Colon (tissue), 2 donors: ENCODE measurements around the gene LRRC15.

Source experiments
- FAIRE-seq: peaks from 2 replicates; lab custom pipeline; 2012; peaks lifted over from hg19 to GRCh38; lab: Jason Lieb, UNC
- donor health status: control.
- donor health status: control.

Gene LRRC15

DNA sequence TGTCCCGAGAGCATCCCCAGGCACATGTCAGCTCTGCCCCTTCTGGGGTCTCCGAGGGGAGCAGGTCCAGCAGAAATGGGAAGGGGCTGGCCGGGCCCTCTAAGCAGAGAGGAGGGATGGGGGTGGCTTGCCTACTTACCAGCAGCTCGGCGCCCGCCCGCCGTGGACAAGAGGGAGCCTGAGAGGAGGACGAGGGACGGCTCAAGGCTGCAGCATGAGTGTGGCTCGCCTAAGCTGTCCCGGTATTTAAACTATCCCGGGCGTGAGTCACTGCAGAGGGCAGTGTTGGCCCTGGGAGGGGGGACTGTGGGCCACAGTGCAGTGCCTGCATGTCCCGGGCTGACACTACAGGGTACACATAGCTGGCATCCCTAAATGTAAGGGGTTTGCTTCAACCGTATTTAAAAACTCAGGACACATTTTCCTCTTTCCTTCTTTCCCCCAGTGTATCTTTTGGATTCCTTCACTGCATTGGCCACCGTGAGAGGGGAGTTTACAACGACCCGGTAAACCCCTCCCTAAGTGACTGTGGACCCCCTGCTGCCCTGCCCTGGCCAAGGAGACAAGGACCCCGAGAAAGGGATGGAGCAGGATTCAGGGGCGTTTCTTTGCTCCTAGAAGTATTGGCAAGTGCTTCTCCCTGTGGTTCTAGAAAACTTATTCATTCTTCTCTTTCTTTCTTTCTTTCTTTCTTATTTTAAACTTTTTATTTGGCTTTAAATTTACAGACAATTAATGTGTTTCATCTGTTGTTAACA is at the start of gene LRRC15:
Gene LRRC15 (minus strand): TSS at position 222 of the 758 bp plus-strand sequence. CDS start 8,700 bp downstream, outside the sequence.
- no peak for FAIRE-seq

DNA sequence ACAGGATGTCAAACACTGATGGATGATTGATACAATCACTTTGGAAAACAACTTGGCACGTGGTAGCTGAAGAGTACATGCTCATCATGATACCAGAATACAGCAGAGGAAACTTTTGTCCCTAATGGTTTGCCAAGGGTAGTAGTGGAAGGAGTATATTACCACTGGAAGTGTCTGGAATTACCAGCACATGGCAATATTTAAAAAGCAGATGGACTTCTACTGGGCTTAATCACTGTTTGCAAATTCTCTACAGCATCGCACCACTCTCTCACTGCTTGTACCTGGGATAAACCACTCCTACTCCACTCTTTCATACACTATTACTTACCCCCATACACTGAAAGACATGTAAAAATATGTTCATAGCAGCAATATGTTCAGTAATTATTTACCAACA is 49.1 kb upstream of the LRRC15 start:
- no peak for FAIRE-seq

- no peak for FAIRE-seq
These were observed 37.9 kb upstream of the LRRC15 start for GRCh38 chr3:194407423-194407822.

DNA sequence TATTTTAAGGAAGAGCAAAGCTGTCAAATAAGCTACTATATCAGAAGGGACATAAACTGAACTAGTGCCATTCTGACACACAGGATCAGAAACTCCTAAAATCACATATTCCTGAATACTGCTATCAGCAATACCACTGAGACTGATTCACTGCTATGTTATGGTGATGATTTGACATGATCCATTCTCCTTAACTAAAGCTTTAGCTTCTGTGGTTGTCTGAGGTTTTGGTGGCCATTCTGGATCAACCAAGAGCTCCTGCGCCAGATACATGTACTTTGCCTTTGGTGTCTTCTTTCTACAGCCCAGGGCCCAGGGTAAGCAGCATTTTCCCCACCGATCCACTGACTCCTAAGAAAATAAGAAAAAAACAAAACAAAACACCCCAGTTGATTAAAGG is 36.2 kb upstream of the LRRC15 start:
- no peak for FAIRE-seq

GRCh38 chr3:194404365-194405140 is 35.0 kb upstream of the LRRC15 start:
- peak; percentile 74 for FAIRE-seq

DNA sequence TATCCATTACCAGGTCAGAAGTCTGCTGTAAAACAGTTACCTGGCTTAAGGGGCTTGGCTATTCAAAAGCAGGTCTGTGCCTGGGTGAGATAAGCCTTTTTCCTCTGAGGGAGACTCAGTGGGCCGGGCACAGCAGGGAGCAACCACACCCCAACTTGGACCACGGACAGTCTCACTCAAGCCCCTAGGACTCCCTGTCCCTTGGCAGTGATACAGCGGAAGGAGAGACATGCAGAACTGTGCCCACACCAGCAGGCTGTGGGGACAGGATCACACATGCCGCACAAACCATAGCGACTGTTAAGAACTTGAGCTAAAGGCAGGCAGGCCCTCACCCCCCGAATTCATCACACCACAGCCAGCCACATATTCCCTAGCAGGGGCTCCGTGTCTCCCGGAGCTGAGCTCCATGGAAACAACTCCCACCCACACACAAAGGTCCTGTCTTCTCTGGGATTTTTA is 32.4 kb upstream of the LRRC15 start:
- FAIRE-seq, result no peak

DNA sequence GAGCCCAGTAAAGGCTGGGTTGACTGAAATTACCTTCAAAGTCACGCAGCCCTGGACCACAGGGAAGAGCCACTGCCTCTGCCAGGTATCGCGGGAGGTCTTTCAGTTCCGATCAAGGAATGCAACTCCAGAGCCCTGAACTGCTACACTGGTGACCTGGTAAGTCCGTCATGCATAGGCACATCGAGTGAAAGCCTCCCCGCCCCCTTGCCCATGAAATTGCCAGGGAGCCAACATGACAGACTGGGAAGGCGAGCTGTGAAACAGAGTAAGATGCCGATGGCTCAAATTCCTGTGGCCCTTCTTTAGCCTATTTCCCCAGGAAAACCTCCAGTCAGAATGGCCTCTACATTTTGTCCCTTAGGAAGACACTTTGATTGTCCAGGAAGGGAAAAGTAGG is 31.8 kb upstream of the LRRC15 start:
- no peak for FAIRE-seq

GRCh38 chr3:194399874-194400411 is 30.4 kb upstream of the LRRC15 start:
- no peak for FAIRE-seq

DNA sequence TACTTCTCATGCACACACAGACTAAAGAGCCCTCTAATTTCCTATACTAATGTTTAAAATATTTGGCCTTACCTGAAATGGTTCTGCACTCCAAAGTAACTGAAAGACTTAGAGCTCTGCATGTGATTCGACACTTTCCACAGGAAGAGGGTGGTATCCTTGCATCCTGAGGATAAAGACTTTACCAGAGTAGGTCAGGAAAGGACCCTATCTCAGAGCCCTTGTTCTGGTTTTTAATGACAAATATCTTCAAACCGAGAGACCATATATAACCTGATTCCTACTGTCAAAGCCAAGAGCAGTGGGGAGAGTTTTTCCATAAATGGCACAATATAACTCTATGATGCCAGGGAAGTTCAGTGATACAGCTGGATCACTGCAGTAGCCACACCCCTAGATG is 29.6 kb upstream of the LRRC15 start, which contains the start of gene GP5:
Gene GP5 (minus strand): TSS at position 101 of the 400 bp plus-strand sequence. CDS start 984 bp downstream, outside the sequence.
- no peak for FAIRE-seq

- FAIRE-seq, result no peak
These were observed 28.3 kb upstream of the LRRC15 start for GRCh38 chr3:194397757-194398312.

DNA sequence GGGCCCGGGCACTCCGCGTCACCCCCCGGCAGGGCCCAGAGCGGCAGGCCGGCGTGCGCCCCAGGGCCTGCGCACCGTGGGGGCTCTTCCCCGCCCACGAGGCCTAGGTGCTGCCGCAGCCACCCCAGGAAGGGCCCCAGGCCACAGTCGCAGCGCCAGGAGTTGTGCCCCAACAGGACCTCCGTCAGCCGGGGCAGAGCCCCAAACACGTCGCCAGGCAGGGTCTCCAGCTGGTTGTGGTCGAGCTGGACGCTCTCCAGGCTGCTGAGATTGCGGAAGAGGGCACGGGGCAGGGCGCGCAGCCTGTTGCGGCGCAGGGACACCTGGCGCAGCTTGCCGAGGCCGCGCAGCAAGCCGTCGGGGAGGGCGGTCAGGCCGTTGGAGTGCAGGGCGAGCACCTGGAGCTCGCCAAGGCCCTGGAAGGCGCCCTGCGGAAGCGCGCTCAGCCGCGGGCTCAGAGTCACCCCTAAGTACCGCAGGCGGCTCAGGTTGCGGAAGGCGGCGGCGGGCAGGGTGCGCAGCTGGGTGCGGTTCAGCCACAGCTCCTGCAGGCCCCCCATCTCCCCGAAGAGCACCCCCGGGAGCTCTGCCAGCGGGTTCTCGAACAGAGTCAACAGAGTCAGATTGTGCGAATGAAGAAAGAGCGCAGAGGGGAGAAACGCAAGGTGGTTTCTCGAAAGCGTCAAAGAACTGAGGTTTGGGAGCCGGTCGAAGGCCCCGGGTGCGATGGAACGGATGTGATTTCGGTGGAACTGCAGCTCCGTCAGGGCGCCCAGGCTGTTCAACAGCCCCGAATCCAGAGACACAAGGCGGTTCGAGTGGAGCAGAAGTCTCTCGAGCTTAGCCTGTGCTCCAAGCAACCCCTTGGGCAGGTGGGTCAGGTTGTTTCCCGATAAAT is 27.6 kb upstream of the LRRC15 start:
- no peak for FAIRE-seq

- FAIRE-seq, result no peak
These were observed 27.0 kb upstream of the LRRC15 start for GRCh38 chr3:194396539-194396858.

- no peak for FAIRE-seq
These were observed 26.4 kb upstream of the LRRC15 start for GRCh38 chr3:194395778-194396538.

GRCh38 chr3:194395212-194395611 is 25.7 kb upstream of the LRRC15 start:
- FAIRE-seq, result peak; percentile 43

GRCh38 chr3:194392576-194392975 is 23.0 kb upstream of the LRRC15 start:
- no peak for FAIRE-seq

GRCh38 chr3:194390835-194391234 is 21.3 kb upstream of the LRRC15 start:
- FAIRE-seq, result no peak

GRCh38 chr3:194389269-194389668 is 19.7 kb upstream of the LRRC15 start:
- FAIRE-seq, result no peak

- no peak for FAIRE-seq
These were observed 18.4 kb upstream of the LRRC15 start for GRCh38 chr3:194387926-194388418.

DNA sequence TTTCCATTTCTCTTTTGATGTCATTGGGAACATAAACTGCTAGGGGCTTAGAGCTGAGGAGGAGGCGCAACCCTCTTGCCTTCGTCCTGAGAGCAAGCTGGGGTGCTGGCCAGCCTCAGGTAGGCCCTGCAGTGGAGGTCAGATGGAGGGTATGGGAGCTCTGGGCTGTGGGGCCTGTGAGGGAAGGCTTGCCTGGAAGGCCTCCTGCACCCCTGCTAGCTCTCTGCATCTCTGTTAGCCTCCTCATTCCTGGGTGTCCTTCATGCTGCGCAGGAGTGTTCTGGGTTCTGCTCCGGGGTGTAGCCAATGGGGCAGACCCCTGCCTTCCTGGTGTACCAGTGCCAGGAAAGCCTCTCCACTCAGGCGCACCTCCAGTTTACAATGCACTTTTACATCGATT is 17.7 kb upstream of the LRRC15 start:
- FAIRE-seq, result no peak

GRCh38 chr3:194386648-194387047 is 17.1 kb upstream of the LRRC15 start:
- no peak for FAIRE-seq

- no peak for FAIRE-seq
These were observed 16.5 kb upstream of the LRRC15 start for GRCh38 chr3:194386066-194386465.
